ENCODE results near the gene ZCCHC24.
A peak's percentile ranks its signal among the peaks of the same experiment; 100 is the strongest.

Gene ZCCHC24

GRCh38 chr10:79411546-79412495 lies 33.6 kb downstream of the ZCCHC24 start:
- DNase-seq (ENCODE audit: low read depth in 2 of 2) = no peak

GRCh38 chr10:79410315-79411094 lies 34.9 kb downstream of the ZCCHC24 start:
- no peak for DNase-seq (ENCODE audit: low read depth in 2 of 2)

- DNase-seq (ENCODE audit: low read depth in 2 of 2) = no peak
Measured at GRCh38 chr10:79409726-79410085, 35.7 kb downstream of the ZCCHC24 start.

- no peak for DNase-seq (ENCODE audit: low read depth in 2 of 2)
Measured at GRCh38 chr10:79409038-79409725, 36.2 kb downstream of the ZCCHC24 start.

- DNase-seq (ENCODE audit: low read depth in 2 of 2) = no peak
Measured at GRCh38 chr10:79407811-79408795, 37.3 kb downstream of the ZCCHC24 start.

DNA sequence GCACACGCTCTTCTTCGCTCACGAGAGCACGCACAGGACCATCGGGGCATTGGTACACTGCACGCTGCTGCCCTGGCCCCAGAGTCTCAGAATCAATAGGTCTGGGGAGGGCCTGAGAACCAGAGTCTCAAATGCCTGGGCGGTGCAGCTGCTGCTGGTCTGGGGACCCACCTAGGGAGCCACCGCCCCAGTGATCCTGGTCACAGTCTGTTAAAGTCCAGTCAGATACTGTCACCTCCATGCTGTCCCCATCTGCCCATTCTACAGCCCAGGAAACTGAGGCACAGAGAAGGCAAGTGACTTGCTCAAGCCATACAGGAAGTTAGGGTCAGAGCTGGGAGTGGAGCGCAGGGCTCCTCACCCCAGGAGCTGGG lies 38.0 kb downstream of the ZCCHC24 start:
- no peak for DNase-seq (ENCODE audit: low read depth in 2 of 2)

- no peak for DNase-seq (ENCODE audit: low read depth in 2 of 2)
Measured at GRCh38 chr10:79406683-79407422, 38.6 kb downstream of the ZCCHC24 start.

DNA sequence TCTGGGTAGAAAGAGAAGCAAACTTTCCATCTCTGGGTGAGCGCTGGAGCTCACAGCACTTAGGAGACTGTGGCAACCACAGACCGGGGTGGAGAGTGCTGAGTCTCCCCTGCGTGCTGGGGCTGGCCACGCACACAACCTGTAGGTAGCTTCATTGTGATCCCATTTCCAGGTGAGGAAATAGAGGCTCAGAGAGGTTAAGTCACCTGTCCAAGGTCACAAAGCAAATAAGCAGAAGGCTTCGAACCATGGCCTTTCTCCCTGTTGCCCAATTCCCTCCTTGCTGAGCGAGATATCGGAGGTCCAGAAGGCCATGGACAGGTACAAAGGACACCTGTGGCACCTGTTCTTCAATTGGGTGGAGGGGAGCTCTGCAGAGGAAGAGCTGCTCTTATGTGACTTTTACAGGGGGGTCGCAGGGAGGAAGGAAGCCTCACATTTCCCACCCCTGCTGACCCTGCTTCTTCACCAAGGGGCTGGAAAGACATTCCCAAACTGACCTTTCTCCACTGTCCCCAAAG lies 39.4 kb downstream of the ZCCHC24 start:
- DNase-seq (ENCODE audit: low read depth in 2 of 2) = no peak

GRCh38 chr10:79405221-79405994 lies 40.0 kb downstream of the ZCCHC24 start:
- DNase-seq (ENCODE audit: low read depth in 2 of 2) = no peak

DNA sequence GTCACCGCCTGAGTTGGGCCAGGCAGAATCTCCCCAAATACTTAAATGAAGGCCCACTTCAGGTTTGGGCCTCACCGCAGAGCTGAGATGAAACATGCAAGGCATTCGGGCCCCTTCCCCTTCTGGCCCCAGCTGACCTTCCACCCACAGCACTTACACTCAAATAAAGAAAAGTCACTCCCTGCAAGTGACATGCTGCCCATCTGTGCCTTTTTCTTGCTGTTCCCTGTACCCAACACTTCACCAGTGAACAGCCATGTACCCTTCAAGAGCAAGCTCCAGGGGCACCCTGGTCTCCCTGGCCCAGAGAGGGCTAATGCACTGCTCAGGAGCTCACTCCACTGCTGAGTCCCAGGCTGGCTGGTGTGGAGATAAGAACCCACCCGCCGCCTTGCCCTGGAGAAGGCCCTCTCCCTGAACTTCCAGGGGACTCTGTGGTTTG lies 40.7 kb downstream of the ZCCHC24 start:
- no peak for DNase-seq (ENCODE audit: low read depth in 2 of 2)

DNA sequence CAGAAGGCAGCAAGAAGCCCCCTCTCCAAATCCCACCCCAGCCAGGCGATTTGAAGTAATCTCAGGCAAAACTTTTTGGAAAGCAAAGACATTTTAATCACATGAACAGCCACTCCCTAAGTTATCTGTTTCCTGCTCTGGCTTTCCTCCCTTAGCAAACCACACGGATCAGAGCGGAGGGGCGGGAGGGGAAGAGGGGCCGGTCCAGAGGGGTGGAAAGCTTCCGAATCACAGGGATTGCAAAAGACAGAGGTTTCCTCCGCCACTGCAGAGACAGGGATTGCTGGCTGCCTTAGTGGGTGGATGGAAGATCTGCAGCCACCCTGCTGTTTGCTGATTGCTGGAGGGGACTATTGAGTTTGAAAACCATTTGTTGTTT lies 41.2 kb downstream of the ZCCHC24 start:
- DNase-seq (ENCODE audit: low read depth in 2 of 2) = no peak

DNA sequence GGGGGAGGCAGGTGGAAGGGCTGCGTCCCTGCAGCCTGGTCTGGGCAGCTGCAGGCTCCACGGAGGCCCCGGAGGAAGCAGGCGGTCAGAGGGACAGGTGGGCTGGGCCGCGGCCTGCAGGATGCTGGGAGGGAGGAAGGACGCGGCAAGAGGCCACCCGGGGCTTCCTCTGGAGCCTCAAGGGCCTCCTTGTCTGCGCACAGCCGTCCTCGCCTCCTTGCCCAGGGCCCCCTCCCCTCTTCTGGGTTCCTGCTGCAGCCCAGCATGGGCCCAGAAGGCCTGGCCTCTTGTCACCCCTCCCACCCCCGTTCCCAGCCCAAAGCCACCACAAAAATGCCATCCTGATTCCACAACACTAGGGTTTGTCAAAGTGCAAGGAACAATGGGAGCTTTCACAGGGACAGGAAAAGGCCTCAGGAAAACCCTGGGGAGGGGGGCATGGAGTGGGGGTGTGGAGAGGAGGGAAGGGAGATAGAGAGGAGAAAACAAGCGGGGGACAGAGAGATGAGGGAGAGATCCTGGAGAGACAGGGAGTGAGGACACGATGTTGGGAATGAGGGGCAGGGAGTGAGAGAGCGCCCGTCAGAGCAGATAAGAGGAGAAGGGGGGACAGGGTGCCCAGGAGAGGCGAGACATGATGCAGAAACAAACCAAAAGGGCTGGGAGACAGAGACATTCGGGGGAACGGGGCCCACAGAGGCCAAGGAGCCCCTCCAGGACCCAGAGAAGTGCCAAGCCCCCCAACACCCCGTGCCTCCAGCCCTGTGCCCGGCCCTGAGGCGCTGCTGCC lies 41.8 kb downstream of the ZCCHC24 start:
- DNase-seq (ENCODE audit: low read depth in 2 of 2) = no peak

DNA sequence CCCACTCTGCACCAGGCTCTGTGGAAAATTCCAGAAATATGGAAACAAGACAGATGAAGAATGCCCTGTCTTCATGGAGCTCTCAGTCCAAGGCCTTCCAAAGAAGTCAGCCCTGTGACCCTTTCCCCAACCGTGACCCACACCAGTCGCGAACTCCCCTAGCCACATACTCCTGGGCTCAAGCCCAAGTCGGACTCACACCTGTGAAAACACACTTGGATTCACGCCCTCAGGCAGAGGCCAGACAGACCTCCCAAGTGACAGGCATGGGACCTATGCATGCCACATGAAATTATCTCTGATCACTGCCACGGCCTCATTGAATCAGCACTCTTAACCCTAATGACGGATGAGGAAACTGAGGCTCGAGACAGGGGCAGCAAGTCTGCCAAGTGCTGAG lies 42.5 kb downstream of the ZCCHC24 start:
- DNase-seq (ENCODE audit: low read depth in 2 of 2) = no peak

- DNase-seq (ENCODE audit: low read depth in 2 of 2) = no peak
Measured at GRCh38 chr10:79402625-79402946, 42.8 kb downstream of the ZCCHC24 start.

DNA sequence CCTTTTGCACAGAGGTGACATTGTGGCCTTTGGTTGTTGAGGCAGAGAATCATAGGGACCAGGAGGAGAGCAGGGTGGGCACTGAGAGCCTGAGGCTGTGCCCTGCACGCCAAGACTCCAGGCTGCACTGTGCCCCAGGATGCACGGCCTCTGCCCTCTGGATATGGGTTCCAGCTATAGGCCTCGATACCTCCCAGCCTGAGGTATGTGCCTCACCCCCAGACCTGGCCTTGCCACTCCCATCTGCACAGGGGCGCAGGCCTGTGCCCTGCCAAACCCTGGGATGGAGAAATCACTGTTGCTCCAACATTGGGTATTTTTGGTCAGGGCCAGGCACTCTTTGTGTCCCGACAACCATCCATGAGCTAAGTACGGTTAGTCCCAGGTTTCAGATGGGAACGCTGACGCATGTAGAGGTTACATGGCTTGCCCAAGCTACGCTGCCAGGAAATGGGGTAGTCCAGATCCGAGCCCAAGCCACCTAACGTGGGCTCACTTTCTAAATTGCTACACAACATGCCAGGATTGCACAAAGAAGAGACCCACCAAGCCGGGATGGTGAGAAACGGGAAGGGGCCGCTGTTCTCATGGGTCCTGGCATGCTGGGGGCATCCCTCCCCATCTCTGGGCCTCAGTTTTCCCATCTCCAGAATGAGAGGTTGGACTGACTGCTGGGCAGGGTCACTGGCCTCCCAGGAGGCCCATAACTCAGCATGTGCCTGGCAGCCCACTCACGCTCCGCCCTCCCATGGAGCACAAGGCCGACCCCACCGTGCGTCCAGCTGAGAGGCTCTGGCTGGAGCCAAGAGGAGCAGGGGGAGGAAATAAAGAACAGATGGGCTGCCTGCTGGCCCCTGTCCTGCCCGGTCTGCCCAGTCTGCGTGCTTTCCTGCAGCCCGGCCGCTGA lies 44.2 kb downstream of the ZCCHC24 start:
- DNase-seq (ENCODE audit: low read depth in 2 of 2) = no peak

- peak; percentile 19 to 45 for DNase-seq (ENCODE audit: low read depth in 2 of 2)
Measured at GRCh38 chr10:79400146-79401004, 45.0 kb downstream of the ZCCHC24 start.
